Measurements from ENCODE around the gene MTERF1. TPM values are rescaled to one million over a fixed set of nuclear protein-coding genes. Genes with fewer than 3 reads are reported as not detected.

Gene MTERF1
- polyA plus RNA-seq, 4 donors: 17.4 to 22.8 (median 19.2) TPM

- DNase-seq (ENCODE audit: low read depth in 4 of 4, low spot score in 2 of 4): no peak
Observed at GRCh38 chr7:91835826-91836368, 44.6 kb downstream of the MTERF1 start.

DNA sequence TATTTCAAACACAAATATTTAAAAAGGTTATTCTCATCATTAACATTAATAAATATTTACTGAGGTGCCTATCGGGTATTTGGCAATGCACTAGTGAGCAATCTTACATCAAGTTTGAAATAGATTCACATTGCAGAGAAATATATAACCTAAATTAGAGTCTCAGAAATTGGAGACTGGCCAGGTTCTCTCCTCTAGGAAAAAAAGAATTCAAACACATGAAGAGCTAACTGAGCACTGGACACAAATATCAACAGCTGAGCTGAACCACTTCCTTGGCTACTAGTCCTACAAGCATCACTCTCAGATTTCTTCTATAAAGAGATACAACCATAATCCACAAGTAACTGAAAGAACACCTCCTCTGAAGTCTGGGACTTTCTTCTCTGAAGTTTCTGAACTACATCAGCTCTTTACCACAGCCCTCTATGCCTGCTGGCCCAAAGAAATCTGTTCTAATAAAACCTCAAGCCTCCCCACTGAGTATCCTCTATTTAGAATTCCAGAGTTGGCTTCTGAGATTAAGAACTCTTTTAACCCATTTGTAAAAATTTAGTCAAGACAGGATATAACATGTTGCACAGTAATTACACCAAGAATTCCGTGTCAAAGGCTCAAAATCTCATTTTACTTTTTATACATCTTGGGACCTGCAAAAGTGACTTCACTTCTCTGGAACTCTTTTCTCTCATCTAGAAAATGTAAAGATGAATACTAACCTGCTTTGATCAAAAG is 45.2 kb downstream of the MTERF1 start:
- DNase-seq (ENCODE audit: low read depth in 4 of 4, low spot score in 2 of 4): no peak

GRCh38 chr7:91832493-91833045 is 47.9 kb downstream of the MTERF1 start:
- no peak for DNase-seq (ENCODE audit: low read depth in 4 of 4, low spot score in 2 of 4)

- DNase-seq (ENCODE audit: low read depth in 4 of 4, low spot score in 2 of 4): no peak
Observed at GRCh38 chr7:91827169-91827568, 53.3 kb downstream of the MTERF1 start.

DNA sequence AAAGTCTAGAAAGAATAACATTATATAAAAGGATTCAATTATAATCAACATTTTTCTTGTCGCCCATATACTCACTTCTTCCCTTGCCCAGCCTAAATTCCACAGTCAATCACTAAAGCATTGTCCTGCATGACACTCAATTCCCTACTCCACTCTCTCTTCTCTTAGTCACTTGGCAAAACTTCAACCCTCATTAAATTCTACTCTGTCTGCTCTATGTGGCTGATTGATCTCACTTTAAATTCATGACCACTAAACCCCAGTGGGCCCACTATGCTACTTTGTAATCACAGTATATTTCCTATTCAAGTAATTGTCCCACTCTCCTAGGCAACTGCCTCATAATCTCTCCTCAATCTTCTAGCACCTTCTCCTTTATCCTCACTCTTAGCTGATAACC is 54.1 kb downstream of the MTERF1 start:
- DNase-seq (ENCODE audit: low read depth in 4 of 4, low spot score in 2 of 4): no peak

- no peak for DNase-seq (ENCODE audit: low read depth in 4 of 4, low spot score in 2 of 4)
Observed at GRCh38 chr7:91824201-91824600, 56.3 kb downstream of the MTERF1 start.

Other genes starting within 250 kb of the MTERF1 start
- 100 to 1,000 TPM in 1 of 4 donors, 10 to 100 TPM in 3; 71.6 to 109 (median 84.1) TPM for gene AKAP9, start 60.2 kb upstream of the MTERF1 start, polyA plus RNA-seq (ENCODE audit: insufficient read length in 4 of 4)

Data from left renal cortex interstitium (tissue), 4 donors.